Endothelial cell (in vitro differentiated cells): ENCODE data around the gene MAST1. TPM values are rescaled to one million over a fixed set of nuclear protein-coding genes. Genes with fewer than 3 reads are reported as not detected.

ENCODE experiments used
- DNase-seq: peaks from one replicate; pipeline ENCODE4 v3.0.0; 2021; ENCODE audit warnings: low spot score
- H3K27ac Mint-ChIP-seq: one replicate; pipeline ENCODE4 v1.8.0; 2021; ENCODE audit warnings: mixed read lengths, inconsistent platforms; ENCODE audit not compliant: unreplicated experiment
- H3K27me3 Mint-ChIP-seq: one replicate; pipeline ENCODE4 v1.8.0; 2021; ENCODE audit warnings: mild to moderate bottlenecking, moderate library complexity, mixed read lengths, inconsistent platforms; ENCODE audit not compliant: unreplicated experiment
- H3K36me3 Mint-ChIP-seq: one replicate; pipeline ENCODE4 v1.8.0; 2021; ENCODE audit warnings: mild to moderate bottlenecking, low read depth, mixed read lengths, inconsistent platforms; ENCODE audit not compliant: unreplicated experiment
- H3K4me1 Mint-ChIP-seq: one replicate; pipeline ENCODE4 v1.8.0; 2021; ENCODE audit warnings: mild to moderate bottlenecking, mixed read lengths, inconsistent platforms; ENCODE audit not compliant: unreplicated experiment
- H3K4me3 Mint-ChIP-seq: one replicate; pipeline ENCODE4 v1.8.0; 2021; ENCODE audit warnings: mild to moderate bottlenecking, mixed read lengths, inconsistent platforms; ENCODE audit not compliant: unreplicated experiment
- H3K9me3 Mint-ChIP-seq: one replicate; pipeline ENCODE4 v1.8.0; 2021; ENCODE audit warnings: mixed read lengths, inconsistent platforms; ENCODE audit not compliant: unreplicated experiment
- total RNA-seq: library from RNA; stranded (reverse); fragmentation: NEBNext Ultra II Directional; extraction: Animal tissue kit (Norgen Biotek cat#: 25700); gene quantifications from one replicate; pipeline ENCODE4 v1.2.1, GENCODE V29; 2021; ENCODE audit not compliant: unreplicated experiment
- TF ChIP-seq, protein P1 (sequence below): fragments of 200-600 bp; sonication (generic); IDR thresholded peaks from one replicate; pipeline ENCODE4 v1.5.0; 2021; ENCODE audit warnings: antibody characterized with exemption; ENCODE audit not compliant: unreplicated experiment

MAST1 gene
- total RNA-seq, 1 donor from 2014 or later = 4.1 TPM

DNA sequence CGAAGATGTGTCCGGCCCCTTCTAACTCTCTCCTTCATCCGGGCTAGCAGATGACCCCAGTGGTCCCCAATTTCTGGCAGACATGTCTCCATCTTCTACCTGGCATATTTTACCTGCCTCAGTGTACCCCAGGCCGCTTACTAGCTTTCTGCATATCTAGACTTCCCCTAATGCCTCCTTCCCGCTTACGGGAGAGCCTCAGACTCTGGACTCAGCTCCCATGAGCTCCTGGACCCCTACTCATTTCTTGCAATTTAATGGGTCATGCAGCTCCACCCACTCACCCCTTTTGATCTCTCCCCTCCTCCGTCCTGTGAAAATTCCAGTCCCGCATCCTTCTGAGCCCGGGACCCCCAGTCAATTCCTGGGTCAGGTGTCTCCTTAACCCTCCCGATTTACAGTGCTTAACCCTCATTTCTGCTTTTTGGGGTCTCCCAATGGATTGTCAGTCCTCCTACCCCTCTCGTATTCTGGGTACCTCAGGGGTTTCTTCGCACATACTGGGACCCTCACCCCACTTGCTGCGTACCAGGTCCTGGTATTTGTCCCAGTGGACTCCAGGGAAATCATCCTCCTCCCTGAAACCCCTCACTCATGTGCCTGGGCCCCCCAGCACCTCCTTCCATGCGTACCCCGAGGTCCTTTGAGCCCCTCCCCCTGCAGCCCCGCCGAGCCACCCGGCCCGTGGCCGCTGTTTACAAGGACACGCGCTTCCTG lies 47.5 kb upstream of the MAST1 start:
- no peak for DNase-seq
- TF ChIP-seq, protein P1, sequence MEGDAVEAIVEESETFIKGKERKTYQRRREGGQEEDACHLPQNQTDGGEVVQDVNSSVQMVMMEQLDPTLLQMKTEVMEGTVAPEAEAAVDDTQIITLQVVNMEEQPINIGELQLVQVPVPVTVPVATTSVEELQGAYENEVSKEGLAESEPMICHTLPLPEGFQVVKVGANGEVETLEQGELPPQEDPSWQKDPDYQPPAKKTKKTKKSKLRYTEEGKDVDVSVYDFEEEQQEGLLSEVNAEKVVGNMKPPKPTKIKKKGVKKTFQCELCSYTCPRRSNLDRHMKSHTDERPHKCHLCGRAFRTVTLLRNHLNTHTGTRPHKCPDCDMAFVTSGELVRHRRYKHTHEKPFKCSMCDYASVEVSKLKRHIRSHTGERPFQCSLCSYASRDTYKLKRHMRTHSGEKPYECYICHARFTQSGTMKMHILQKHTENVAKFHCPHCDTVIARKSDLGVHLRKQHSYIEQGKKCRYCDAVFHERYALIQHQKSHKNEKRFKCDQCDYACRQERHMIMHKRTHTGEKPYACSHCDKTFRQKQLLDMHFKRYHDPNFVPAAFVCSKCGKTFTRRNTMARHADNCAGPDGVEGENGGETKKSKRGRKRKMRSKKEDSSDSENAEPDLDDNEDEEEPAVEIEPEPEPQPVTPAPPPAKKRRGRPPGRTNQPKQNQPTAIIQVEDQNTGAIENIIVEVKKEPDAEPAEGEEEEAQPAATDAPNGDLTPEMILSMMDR = no peak
- H3K27me3 Mint-ChIP-seq = peaks cover 28% of the 10 kb centered on the region
- peaks cover 23% of the 10 kb centered on the region for H3K4me1 Mint-ChIP-seq
- peak overlapping the region; percentile 76 for H3K27ac Mint-ChIP-seq
- no peaks in the 10 kb centered on the region for H3K36me3 Mint-ChIP-seq
- no peaks in the 10 kb centered on the region for H3K9me3 Mint-ChIP-seq
- peak overlapping the region; percentile 87 for H3K4me3 Mint-ChIP-seq

DNA sequence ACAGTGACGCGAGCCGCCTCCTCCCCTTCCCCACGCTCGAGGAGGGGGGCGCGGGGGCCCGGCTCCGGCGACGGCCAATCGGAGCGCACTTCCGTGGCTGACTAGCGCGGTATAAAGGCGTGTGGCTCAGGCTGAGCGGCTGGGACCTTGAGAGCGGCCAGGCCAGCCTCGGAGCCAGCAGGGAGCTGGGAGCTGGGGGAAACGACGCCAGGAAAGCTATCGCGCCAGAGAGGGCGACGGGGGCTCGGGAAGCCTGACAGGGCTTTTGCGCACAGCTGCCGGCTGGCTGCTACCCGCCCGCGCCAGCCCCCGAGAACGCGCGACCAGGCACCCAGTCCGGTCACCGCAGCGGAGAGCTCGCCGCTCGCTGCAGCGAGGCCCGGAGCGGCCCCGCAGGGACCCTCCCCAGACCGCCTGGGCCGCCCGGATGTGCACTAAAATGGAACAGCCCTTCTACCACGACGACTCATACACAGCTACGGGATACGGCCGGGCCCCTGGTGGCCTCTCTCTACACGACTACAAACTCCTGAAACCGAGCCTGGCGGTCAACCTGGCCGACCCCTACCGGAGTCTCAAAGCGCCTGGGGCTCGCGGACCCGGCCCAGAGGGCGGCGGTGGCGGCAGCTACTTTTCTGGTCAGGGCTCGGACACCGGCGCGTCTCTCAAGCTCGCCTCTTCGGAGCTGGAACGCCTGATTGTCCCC lies 46.8 kb upstream of the MAST1 start, which contains the start of gene JUNB:
TSS of gene JUNB (plus strand) at position 142 of the 706 bp plus-strand sequence. CDS start at position 428, 286 bp downstream.
- peak within 1 kb of the TSS; percentile 87 for H3K4me3 Mint-ChIP-seq
- peak; percentile 94 for DNase-seq
- H3K4me1 Mint-ChIP-seq = peaks cover 27% of the 10 kb centered on the region
- peak within 1 kb of the TSS; percentile 76 for H3K27ac Mint-ChIP-seq
- TF ChIP-seq, protein P1 = no peak
- no peaks in the 10 kb centered on the region for H3K9me3 Mint-ChIP-seq
- H3K27me3 Mint-ChIP-seq = peaks cover 33% of the 10 kb centered on the region
- H3K36me3 Mint-ChIP-seq = no peaks in the 10 kb centered on the region

DNA sequence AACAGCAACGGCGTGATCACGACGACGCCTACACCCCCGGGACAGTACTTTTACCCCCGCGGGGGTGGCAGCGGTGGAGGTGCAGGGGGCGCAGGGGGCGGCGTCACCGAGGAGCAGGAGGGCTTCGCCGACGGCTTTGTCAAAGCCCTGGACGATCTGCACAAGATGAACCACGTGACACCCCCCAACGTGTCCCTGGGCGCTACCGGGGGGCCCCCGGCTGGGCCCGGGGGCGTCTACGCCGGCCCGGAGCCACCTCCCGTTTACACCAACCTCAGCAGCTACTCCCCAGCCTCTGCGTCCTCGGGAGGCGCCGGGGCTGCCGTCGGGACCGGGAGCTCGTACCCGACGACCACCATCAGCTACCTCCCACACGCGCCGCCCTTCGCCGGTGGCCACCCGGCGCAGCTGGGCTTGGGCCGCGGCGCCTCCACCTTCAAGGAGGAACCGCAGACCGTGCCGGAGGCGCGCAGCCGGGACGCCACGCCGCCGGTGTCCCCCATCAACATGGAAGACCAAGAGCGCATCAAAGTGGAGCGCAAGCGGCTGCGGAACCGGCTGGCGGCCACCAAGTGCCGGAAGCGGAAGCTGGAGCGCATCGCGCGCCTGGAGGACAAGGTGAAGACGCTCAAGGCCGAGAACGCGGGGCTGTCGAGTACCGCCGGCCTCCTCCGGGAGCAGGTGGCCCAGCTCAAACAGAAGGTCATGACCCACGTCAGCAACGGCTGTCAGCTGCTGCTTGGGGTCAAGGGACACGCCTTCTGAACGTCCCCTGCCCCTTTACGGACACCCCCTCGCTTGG lies 46.1 kb upstream of the MAST1 start:
- no peaks in the 10 kb centered on the region for H3K9me3 Mint-ChIP-seq
- peak overlapping the region; percentile 74 for H3K27ac Mint-ChIP-seq
- peak; percentile 53 for DNase-seq
- H3K27me3 Mint-ChIP-seq = peaks cover 33% of the 10 kb centered on the region
- peak overlapping the region; percentile 92 for H3K4me3 Mint-ChIP-seq
- no peaks in the 10 kb centered on the region for H3K36me3 Mint-ChIP-seq
- peaks cover 27% of the 10 kb centered on the region for H3K4me1 Mint-ChIP-seq
- TF ChIP-seq, protein P1 = no peak

DNA sequence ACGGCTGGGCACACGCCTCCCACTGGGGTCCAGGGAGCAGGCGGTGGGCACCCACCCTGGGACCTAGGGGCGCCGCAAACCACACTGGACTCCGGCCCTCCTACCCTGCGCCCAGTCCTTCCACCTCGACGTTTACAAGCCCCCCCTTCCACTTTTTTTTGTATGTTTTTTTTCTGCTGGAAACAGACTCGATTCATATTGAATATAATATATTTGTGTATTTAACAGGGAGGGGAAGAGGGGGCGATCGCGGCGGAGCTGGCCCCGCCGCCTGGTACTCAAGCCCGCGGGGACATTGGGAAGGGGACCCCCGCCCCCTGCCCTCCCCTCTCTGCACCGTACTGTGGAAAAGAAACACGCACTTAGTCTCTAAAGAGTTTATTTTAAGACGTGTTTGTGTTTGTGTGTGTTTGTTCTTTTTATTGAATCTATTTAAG lies 45.4 kb upstream of the MAST1 start:
- Mint-ChIP-seq H3K36me3 (no peaks in the 10 kb centered on the region), H3K27me3 (peaks cover 31% of the 10 kb centered on the region), H3K9me3 (no peaks in the 10 kb centered on the region), H3K27ac (peak overlapping the region; percentile 74), H3K4me3 (peak overlapping the region; percentile 92), H3K4me1 (peaks cover 27% of the 10 kb centered on the region)
- DNase-seq = no peak
- TF ChIP-seq, protein P1 = no peak
